Left lung (tissue), 10 donors: ENCODE data around the gene DNAJC27. TPM values are rescaled to one million over a fixed set of nuclear protein-coding genes. Genes with fewer than 3 reads are reported as not detected.

Experiments
- ATAC-seq: fragments of 200-7000 bp; cut with Tn5 transposase; one replicate; pipeline ENCODE4 v1.9.1; 2020; ENCODE audit warnings: moderate library complexity
- DNase-seq, 4 donors: peaks; one replicate each; pipeline ENCODE4 v3.0.0-alpha.2; 2013 to 2020
- H3K27ac ChIP-seq, 2 donors: fragments of 200-600 bp; sonication (generic) in 1 of 2; one replicate each; pipeline versions ENCODE4 v1.5.0 to v1.8.0; 2020 to 2021
- H3K27me3 ChIP-seq, 2 donors: fragments of 200-600 bp; sonication (generic) in 1 of 2; one replicate each; pipeline versions ENCODE4 v1.5.0 to v1.8.0; 2020 to 2021
- H3K36me3 ChIP-seq, 2 donors: fragments of 200-600 bp; sonication (generic) in 1 of 2; one replicate each; pipeline versions ENCODE4 v1.5.0 to v1.8.0; 2020 to 2021
- H3K4me1 ChIP-seq, 2 donors: fragments of 200-600 bp; one replicate each; pipeline ENCODE4 v1.8.0; 2021
- H3K4me3 ChIP-seq, 2 donors: fragments of 200-600 bp; sonication (generic) in 1 of 2; one replicate each; pipeline versions ENCODE4 v1.5.0 to v1.8.0; 2020 to 2021; ENCODE audit warnings: mild to moderate bottlenecking in 1 of 2
- H3K9me3 ChIP-seq, 2 donors: fragments of 200-600 bp; sonication (generic) in 1 of 2; one replicate each; pipeline versions ENCODE4 v1.5.0 to v1.8.0; 2020 to 2021
- CTCF ChIP-seq, 2 donors: fragments of 200-600 bp; sonication (generic) in 1 of 2; IDR thresholded peaks; one replicate each; pipeline versions ENCODE4 v1.5.0 to v1.8.0; 2021; ENCODE audit warnings: antibody characterized with exemption in 2 of 2
- intact Hi-C, 2 donors: fragments of 100-400 bp; cut with DNase I; formaldehyde crosslinking; loops; one replicate each; pipeline versions ENCODE4 v1.11.2 to v1.14.2; 2022
- polyA plus RNA-seq, 6 donors: library from polyadenylated mRNA; unstranded; fragments of 120-200 nt; gene quantifications; one replicate each; pipeline ENCODE4 v1.2.1, GENCODE V29; 2013; ENCODE audit not compliant: insufficient read length in 6 of 6
- total RNA-seq, 2 donors: library from RNA; stranded (reverse); fragmentation: NEBNext Ultra II Directional; extraction: Animal tissue kit (Norgen Biotek cat#: 25700); gene quantifications; one replicate each; pipeline ENCODE4 v1.2.1, GENCODE V29; 2021
- donor health status: DM: no; HTN: yes; CAD: no.
- donor health status: DM: no; HTN: no; CAD: no.

Gene DNAJC27
- total and polyA plus RNA-seq, 8 donors, result 4.9 to 11.9 (median 10.3) TPM

GRCh38 chr2:24917731-24918325 is 53.9 kb downstream of the DNAJC27 start:
- TF ChIP-seq CTCF (IDR thresholded peaks at IDR 0.05), result no peak
- H3K4me1 ChIP-seq, result peaks cover 0 to 28% of the 10 kb centered on the region in 2 donors
- no peak for DNase-seq
- intact Hi-C loops, result no loop called here
- no peak overlapping the region for H3K27ac ChIP-seq
- peaks cover 0 to 39% of the 10 kb centered on the region in 2 donors for H3K27me3 ChIP-seq
- no peaks in the 10 kb centered on the region for H3K9me3 ChIP-seq
- H3K36me3 ChIP-seq, result no peaks in the 10 kb centered on the region
- no peak for ATAC-seq
- peak overlapping the region in 1 of 2 donors; percentile 57 for H3K4me3 ChIP-seq

DNA sequence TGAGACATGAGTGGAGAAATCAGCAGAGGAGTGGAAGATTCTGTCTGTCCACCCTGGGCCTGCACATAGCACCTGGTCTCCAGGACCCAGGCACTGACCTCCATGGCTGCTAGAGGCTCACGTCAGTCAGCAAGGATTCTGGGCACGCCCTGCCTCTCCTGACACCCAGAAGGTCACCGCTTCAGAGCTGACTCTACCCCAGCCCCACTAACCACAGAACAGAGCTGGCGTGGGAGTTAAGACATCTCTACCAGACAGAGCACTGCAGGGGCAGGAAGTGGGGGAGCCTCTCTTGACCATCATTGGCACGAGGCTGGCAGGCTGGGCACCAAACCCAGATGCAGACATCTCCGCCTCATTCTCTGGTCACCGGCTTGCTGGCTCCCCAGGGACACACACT is 54.7 kb downstream of the DNAJC27 start:
- TF ChIP-seq CTCF (IDR thresholded peaks at IDR 0.05), result no peak
- H3K36me3 ChIP-seq, result no peaks in the 10 kb centered on the region
- H3K9me3 ChIP-seq, result no peaks in the 10 kb centered on the region
- peaks cover 0 to 39% of the 10 kb centered on the region in 2 donors for H3K27me3 ChIP-seq
- ATAC-seq, result no peak
- intact Hi-C loops, result no loop called here
- H3K4me3 ChIP-seq, result peak overlapping the region in 1 of 2 donors; percentile 57
- no peak for DNase-seq
- no peak overlapping the region for H3K27ac ChIP-seq
- H3K4me1 ChIP-seq, result peaks cover 0 to 28% of the 10 kb centered on the region in 2 donors

DNA sequence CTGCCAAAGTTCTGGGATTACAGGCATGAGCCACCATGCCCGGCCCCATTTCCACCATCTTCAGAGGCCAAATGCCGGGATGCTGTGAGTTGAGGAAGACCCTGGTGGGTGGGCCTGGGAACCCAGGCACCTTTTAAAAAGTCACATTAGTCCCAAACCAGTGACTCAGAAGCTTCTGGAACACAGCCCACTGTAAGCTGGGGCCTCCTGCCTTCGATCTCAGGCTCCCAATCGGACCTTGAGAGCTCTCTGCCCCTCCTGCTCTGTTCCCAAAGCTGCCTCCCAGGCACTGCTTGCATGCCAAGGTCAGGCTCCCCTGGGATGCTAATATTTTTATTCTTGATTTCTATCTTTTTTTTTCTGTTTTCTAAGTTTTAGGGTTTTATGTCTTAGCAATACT is 56.0 kb downstream of the DNAJC27 start:
- no peak for DNase-seq
- intact Hi-C loops, result no loop called here

DNA sequence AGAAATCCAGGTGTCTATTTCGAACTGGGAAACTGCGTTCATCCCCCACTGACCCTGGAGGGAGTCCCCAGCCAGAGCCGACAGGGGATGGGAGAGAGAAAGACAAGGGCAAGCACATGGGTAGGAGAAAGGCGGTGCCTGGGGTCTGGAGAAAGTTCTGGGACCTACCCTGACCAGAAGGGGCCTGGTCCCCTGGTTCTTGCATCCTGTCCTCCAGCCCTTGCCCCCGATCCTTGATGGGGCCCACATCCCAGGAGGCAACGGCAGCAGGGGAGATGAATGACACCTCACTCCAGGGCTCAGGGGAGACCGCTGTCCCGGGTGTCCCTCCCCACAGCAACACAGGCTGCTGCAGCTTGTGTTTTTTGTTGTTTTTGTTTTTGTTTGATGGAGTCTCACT is 56.6 kb downstream of the DNAJC27 start:
- Histone ChIP-seq H3K9me3 (peaks cover 0 to 2% of the 10 kb centered on the region in 2 donors), H3K36me3 (no peaks in the 10 kb centered on the region), H3K4me3 (no peak overlapping the region), H3K27ac (no peak overlapping the region), H3K27me3 (peaks cover 0 to 21% of the 10 kb centered on the region in 2 donors), H3K4me1 (peaks cover 0 to 21% of the 10 kb centered on the region in 2 donors)
- intact Hi-C loops, result no loop called here
- no peak for TF ChIP-seq CTCF (IDR thresholded peaks at IDR 0.05)
- ATAC-seq (no peak), DNase-seq (no peak)

More for the DNA sequence above, 56.0 kb downstream of the DNAJC27 start:
- Histone ChIP-seq H3K4me1 (peaks cover 0 to 25% of the 10 kb centered on the region in 2 donors), H3K9me3 (no peaks in the 10 kb centered on the region), H3K27ac (no peak overlapping the region), H3K4me3 (no peak overlapping the region), H3K27me3 (peaks cover 0 to 26% of the 10 kb centered on the region in 2 donors), H3K36me3 (no peaks in the 10 kb centered on the region)
- no peak for TF ChIP-seq CTCF (IDR thresholded peaks at IDR 0.05)
- no peak for ATAC-seq

DNA sequence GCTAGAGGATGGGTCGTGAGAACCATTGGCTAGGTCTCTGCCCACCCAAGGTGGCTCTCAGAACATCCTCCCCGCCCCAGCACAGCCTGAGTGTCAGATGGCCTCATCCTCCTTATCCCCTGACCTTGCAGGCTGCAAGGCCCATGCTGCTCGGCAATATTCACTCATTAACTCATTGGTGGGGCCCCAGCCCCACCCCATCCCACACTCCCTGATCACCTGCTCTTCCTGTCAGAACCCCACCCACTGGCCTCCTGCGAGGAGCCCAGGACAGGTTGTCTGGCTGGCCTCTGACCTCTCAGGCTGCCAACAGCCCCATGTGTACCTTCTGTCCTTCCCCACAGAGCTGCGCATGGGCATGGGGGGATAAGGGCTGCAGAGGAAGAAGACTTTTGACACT is 57.0 kb downstream of the DNAJC27 start:
- Histone ChIP-seq H3K27ac (no peak overlapping the region), H3K4me1 (peaks cover 0 to 20% of the 10 kb centered on the region in 2 donors), H3K4me3 (no peak overlapping the region), H3K36me3 (no peaks in the 10 kb centered on the region), H3K27me3 (peaks cover 0 to 20% of the 10 kb centered on the region in 2 donors), H3K9me3 (peaks cover 0 to 3% of the 10 kb centered on the region in 2 donors)
- intact Hi-C loops, result no loop called here
- no peak for ATAC-seq
- DNase-seq, result peak in 1 of 4 donors; percentile 16
- no peak for TF ChIP-seq CTCF (IDR thresholded peaks at IDR 0.05)
